HEK293 (cell line): ENCODE results near the gene RNU1-4.
"Not testable (repeated sequence)": the region's sequence is repeated elsewhere in the genome, so short reads cannot be mapped to it uniquely, and the experiment has no call there.

ENCODE experiments used
- CTCF ChIP-seq: fragments of 450-650 bp; formaldehyde crosslinking; IDR thresholded peaks from 2 replicates; pipeline ENCODE4 v1.5.1; 2016; ENCODE audit warnings: missing biosample characterization, missing genetic modification characterization
- GLI4 ChIP-seq: fragments of 450-650 bp; formaldehyde crosslinking; IDR thresholded peaks from 2 replicates; pipeline ENCODE4 v1.5.1; 2016; ENCODE audit warnings: missing biosample characterization, missing genetic modification characterization
- REST ChIP-seq: fragments of 450-650 bp; formaldehyde crosslinking; IDR thresholded peaks from 2 replicates; pipeline ENCODE4 v1.5.1; 2016; ENCODE audit warnings: missing biosample characterization, missing genetic modification characterization
- SP2 ChIP-seq: fragments of 450-650 bp; formaldehyde crosslinking; IDR thresholded peaks from 2 replicates; pipeline ENCODE4 v1.5.1; 2016; ENCODE audit warnings: missing biosample characterization, missing genetic modification characterization
- TCF7L2 ChIP-seq: IDR thresholded peaks from 2 replicates; pipeline ENCODE4 v1.6.1; 2011; ENCODE audit warnings: low read depth, mild to moderate bottlenecking, inconsistent platforms, low read length, moderate library complexity, borderline replicate concordance
- YY1 ChIP-seq: fragments of 450-650 bp; formaldehyde crosslinking; IDR thresholded peaks from 2 replicates; pipeline ENCODE4 v1.5.1; 2018; ENCODE audit warnings: missing biosample characterization, missing genetic modification characterization
- ZBTB1 ChIP-seq: fragments of 450-650 bp; formaldehyde crosslinking; IDR thresholded peaks from 2 replicates; pipeline ENCODE4 v1.5.1; 2016; ENCODE audit warnings: missing biosample characterization, missing genetic modification characterization
- ZBTB49 ChIP-seq: fragments of 450-650 bp; formaldehyde crosslinking; IDR thresholded peaks from 2 replicates; pipeline ENCODE4 v1.5.1; 2016; ENCODE audit warnings: missing biosample characterization, missing genetic modification characterization, low read depth
- ZEB2 ChIP-seq: fragments of 450-650 bp; formaldehyde crosslinking; IDR thresholded peaks from 2 replicates; pipeline ENCODE4 v1.5.1; 2016; ENCODE audit warnings: missing biosample characterization, missing genetic modification characterization
- ZFP41 ChIP-seq: fragments of 450-650 bp; formaldehyde crosslinking; IDR thresholded peaks from 2 replicates; pipeline ENCODE4 v1.5.1; 2016; ENCODE audit warnings: missing biosample characterization, missing genetic modification characterization, borderline replicate concordance
- ZNF132 ChIP-seq: fragments of 450-650 bp; formaldehyde crosslinking; IDR thresholded peaks from 2 replicates; pipeline ENCODE4 v1.5.1; 2017; ENCODE audit warnings: missing biosample characterization, missing genetic modification characterization, borderline replicate concordance
- ZNF24 ChIP-seq: fragments of 450-650 bp; formaldehyde crosslinking; IDR thresholded peaks from 2 replicates; pipeline ENCODE4 v1.5.1; 2016; ENCODE audit warnings: missing biosample characterization, missing genetic modification characterization
- ZNF660 ChIP-seq: fragments of 450-650 bp; IDR thresholded peaks from 2 replicates; pipeline ENCODE4 v1.5.1; 2018; ENCODE audit warnings: missing biosample characterization, mild to moderate bottlenecking, missing genetic modification characterization
- ZNF707 ChIP-seq: fragments of 450-650 bp; formaldehyde crosslinking; IDR thresholded peaks from 2 replicates; pipeline ENCODE4 v1.5.1; 2016; ENCODE audit warnings: missing biosample characterization, missing genetic modification characterization

- not testable (repeated sequence) for TF ChIP-seq ZNF24 (tag by site-specific recombination); YY1 (tag by site-specific recombination); CTCF; ZBTB49 (tag by site-specific recombination); ZNF660 (tag by site-specific recombination); REST (tag by site-specific recombination); TCF7L2; ZEB2 (tag by site-specific recombination); GLI4 (tag by site-specific recombination); ZBTB1 (tag by site-specific recombination); ZFP41 (tag by site-specific recombination); SP2 (tag by site-specific recombination); ZNF707 (tag by site-specific recombination); ZNF132 (tag by site-specific recombination)
Observed at GRCh38 chr1:16704076-16704475, 36.2 kb upstream of the RNU1-4 start.
